ENCODE results near the gene SRC. TPM values are rescaled to one million over a fixed set of nuclear protein-coding genes. Genes with fewer than 3 reads are reported as not detected.

The SRC gene
- total and polyA plus RNA-seq, 3 donors from 2014 or later: 90.3 to 179 (median 143) TPM

DNA sequence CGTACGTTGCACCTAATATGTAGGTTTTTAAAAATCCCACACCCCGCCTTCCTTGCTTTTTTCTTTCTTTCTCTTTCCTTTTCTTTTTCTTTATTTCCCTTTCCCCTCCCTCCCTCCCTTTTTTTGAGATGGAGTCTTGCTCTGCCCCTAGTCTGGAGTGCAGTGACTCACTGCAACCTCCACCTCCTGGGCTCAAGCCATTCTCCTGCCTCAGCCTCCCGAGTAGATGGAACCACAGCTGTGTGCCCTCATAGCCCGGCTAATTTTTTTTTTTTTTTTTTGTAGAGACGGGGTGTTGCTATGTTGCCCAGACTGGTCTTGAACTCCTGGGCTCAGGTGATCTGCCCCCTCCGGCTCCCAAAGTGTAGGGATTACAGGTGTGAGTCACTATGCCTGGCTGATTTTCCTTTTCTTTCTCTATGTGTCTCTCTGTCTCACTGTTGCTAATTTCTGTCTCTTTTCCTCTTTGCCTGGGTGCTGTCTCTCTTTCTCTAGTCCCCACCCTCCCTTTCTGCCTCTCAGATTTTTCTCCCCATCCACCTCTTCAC, 61.2 kb downstream of the SRC start:
- no peak overlapping the region for H3K27ac ChIP-seq
- peaks cover 7% of the 10 kb centered on the region for H3K4me1 ChIP-seq
- peak overlapping the region; percentile 4 to 41 for H3K4me3 ChIP-seq
- intact Hi-C loops (cut with DNase I; ENCODE audit: low total_unique reads): loop anchor here (10.0 kb wide), 1 partner anchor 118 kb away; the partner anchor contains the start of genes BLCAP and NNAT
- DNase-seq: no peak
- no peaks in the 10 kb centered on the region for H3K9me3 ChIP-seq
- H3K36me3 ChIP-seq (ENCODE audit: low read depth, missing control alignments): no peaks in the 10 kb centered on the region
- H3K27me3 ChIP-seq: no peaks in the 10 kb centered on the region
- TF ChIP-seq POLR2A (IDR thresholded peaks at IDR 0.05) (no peak), CTCF (IDR thresholded peaks at IDR 0.05) (no peak)
- WGBS, 2 donors: 42 to 48% methylated on average over 7 of the region's 7 CpGs

- no peaks in the 10 kb centered on the region for H3K36me3 ChIP-seq (ENCODE audit: low read depth, missing control alignments)
- no peak overlapping the region for H3K4me3 ChIP-seq
- no peak for TF ChIP-seq POLR2A (IDR thresholded peaks at IDR 0.05)
- no peaks in the 10 kb centered on the region for H3K27me3 ChIP-seq
- intact Hi-C loops (cut with DNase I; ENCODE audit: low total_unique reads): loop anchor here (10.0 kb wide), 1 partner anchor 117 kb away; the partner anchor contains the start of genes BLCAP and NNAT
- H3K27ac ChIP-seq: no peak overlapping the region
- no peaks in the 10 kb centered on the region for H3K9me3 ChIP-seq
- H3K4me1 ChIP-seq: peaks cover 7% of the 10 kb centered on the region
- WGBS, 2 donors: 46 to 55% methylated on average over 14 of the region's 14 CpGs
- peak; percentile 71 for DNase-seq
Measured at GRCh38 chr20:37407573-37408002, 61.6 kb downstream of the SRC start.

GRCh38 chr20:37408302-37409193, 62.6 kb downstream of the SRC start:
- WGBS, 2 donors: 44 to 50% methylated on average over 23 of the region's 23 CpGs
- no peaks in the 10 kb centered on the region for H3K27me3 ChIP-seq
- no peaks in the 10 kb centered on the region for H3K36me3 ChIP-seq (ENCODE audit: low read depth, missing control alignments)
- no peak overlapping the region for H3K4me3 ChIP-seq
- no peaks in the 10 kb centered on the region for H3K9me3 ChIP-seq
- intact Hi-C loops (cut with DNase I; ENCODE audit: low total_unique reads): loop anchor here (10.0 kb wide), 1 partner anchor 116 kb away; the partner anchor contains the start of genes BLCAP and NNAT
- peaks cover 7% of the 10 kb centered on the region for H3K4me1 ChIP-seq
- no peak for DNase-seq
- no peak for TF ChIP-seq POLR2A (IDR thresholded peaks at IDR 0.05)
- TF ChIP-seq CTCF (IDR thresholded peaks at IDR 0.05): no peak
- no peak overlapping the region for H3K27ac ChIP-seq

DNA sequence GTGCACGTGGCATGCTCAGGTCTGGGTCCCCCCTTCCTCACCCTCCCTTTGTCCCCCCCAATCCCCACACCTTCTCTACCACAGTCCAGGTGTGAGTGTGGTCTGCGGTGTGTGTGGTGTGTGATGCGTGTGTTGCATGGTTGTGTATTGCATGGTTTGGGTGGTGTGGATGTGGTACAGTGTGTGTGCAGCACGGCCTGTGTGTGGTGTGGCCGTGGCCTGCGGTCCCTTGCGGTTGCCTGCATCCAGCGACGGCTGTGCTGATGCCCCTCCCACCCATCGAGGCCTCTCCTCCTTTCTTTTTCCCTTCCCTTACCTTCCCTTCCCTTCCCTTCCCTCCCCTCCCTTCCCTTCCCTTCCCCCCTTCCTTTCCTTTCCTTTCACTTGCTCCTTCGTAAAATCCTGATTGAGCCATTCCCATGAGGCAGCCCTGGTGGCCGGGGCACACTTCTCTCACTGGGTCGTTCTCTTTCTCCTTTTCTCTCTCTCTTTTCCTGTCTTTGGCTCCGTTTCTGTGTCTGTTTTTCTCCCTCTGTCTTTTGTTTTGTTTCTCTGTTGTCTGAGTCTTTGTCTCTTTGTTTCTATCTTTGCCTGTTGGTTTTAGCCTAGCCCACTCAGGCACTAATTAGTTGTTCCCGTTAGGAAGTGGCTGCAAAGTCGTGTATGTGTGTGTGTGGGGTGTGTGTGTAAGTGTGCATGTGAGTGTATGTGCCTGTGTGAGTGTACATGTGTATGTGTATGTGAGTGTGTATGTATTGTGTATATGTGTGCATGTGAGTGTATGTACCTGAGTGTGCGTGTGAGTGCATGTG, 65.7 kb downstream of the SRC start:
- TF ChIP-seq CTCF (IDR thresholded peaks at IDR 0.05) (no peak), POLR2A (IDR thresholded peaks at IDR 0.05) (no peak)
- no peaks in the 10 kb centered on the region for H3K9me3 ChIP-seq
- intact Hi-C loops (cut with DNase I; ENCODE audit: low total_unique reads): no loop called here
- no peak overlapping the region for H3K27ac ChIP-seq
- H3K4me1 ChIP-seq: peaks cover 7% of the 10 kb centered on the region
- no peak overlapping the region for H3K4me3 ChIP-seq
- H3K27me3 ChIP-seq: no peaks in the 10 kb centered on the region
- no peak for DNase-seq
- 33 to 48% methylated on average over 17 of the region's 17 CpGs for WGBS, 2 donors
- no peaks in the 10 kb centered on the region for H3K36me3 ChIP-seq (ENCODE audit: low read depth, missing control alignments)

- H3K4me1 ChIP-seq: no peaks in the 10 kb centered on the region
- 86 to 90% methylated on average over 7 of the region's 7 CpGs for WGBS, 2 donors
- TF ChIP-seq POLR2A (IDR thresholded peaks at IDR 0.05) (no peak), CTCF (IDR thresholded peaks at IDR 0.05) (no peak)
- intact Hi-C loops (cut with DNase I; ENCODE audit: low total_unique reads): no loop called here
- DNase-seq: no peak
- no peak overlapping the region for H3K4me3 ChIP-seq
- H3K36me3 ChIP-seq (ENCODE audit: low read depth, missing control alignments): no peaks in the 10 kb centered on the region
- H3K27ac ChIP-seq: no peak overlapping the region
- no peaks in the 10 kb centered on the region for H3K27me3 ChIP-seq
- no peaks in the 10 kb centered on the region for H3K9me3 ChIP-seq
Measured at GRCh38 chr20:37413023-37413334, 67.0 kb downstream of the SRC start.
